Central memory CD8-positive, alpha-beta T cell (primary cell): ENCODE results near the gene GSK3B.
A peak's percentile ranks its signal among the peaks of the same experiment; 100 is the strongest.

Source experiments
- ATAC-seq: fragments of 150-1000 bp; cut with Tn5 transposase; replicated peaks from 2 replicates; pipeline ENCODE4 v1.10.0; 2022; ENCODE audit warnings: mild to moderate bottlenecking, moderate FRiP score, moderate number of reproducible peaks; ENCODE audit not compliant: poor library complexity, severe bottlenecking; ENCODE audit errors: extremely low read depth
- DNase-seq, 2 donors: peaks; one replicate each; pipeline ENCODE4 v3.0.0; 2021; ENCODE audit warnings: low spot score in 2 of 2
- H3K27ac Mint-ChIP-seq: one replicate; pipeline ENCODE4 v1.8.0; 2022; ENCODE audit warnings: low read depth, mild to moderate bottlenecking, moderate library complexity, mixed read lengths
- H3K27me3 Mint-ChIP-seq: one replicate; pipeline ENCODE4 v1.8.0; 2022; ENCODE audit warnings: mixed read lengths
- H3K36me3 Mint-ChIP-seq: one replicate; pipeline ENCODE4 v1.8.0; 2022; ENCODE audit warnings: mild to moderate bottlenecking, moderate library complexity, mixed read lengths; ENCODE audit not compliant: insufficient read depth
- H3K4me1 Mint-ChIP-seq: one replicate; pipeline ENCODE4 v1.8.0; 2022; ENCODE audit warnings: mixed read lengths
- H3K4me3 Mint-ChIP-seq: one replicate; pipeline ENCODE4 v1.8.0; 2022; ENCODE audit warnings: mild to moderate bottlenecking, moderate library complexity, mixed read lengths
- H3K9me3 Mint-ChIP-seq: one replicate; pipeline ENCODE4 v1.8.0; 2022; ENCODE audit warnings: mixed read lengths

Gene GSK3B

GRCh38 chr3:120114376-120114775 is 20.1 kb upstream of the GSK3B start:
- peaks cover 5% of the 10 kb centered on the region for H3K9me3 Mint-ChIP-seq
- H3K4me3 Mint-ChIP-seq: no peak overlapping the region
- H3K4me1 Mint-ChIP-seq: no peaks in the 10 kb centered on the region
- peaks cover 1% of the 10 kb centered on the region for H3K36me3 Mint-ChIP-seq
- peaks cover 7% of the 10 kb centered on the region for H3K27me3 Mint-ChIP-seq
- no peak overlapping the region for H3K27ac Mint-ChIP-seq
- no peak for DNase-seq
- no peak for ATAC-seq

GRCh38 chr3:120113128-120114116 is 19.2 kb upstream of the GSK3B start:
- peaks cover 7% of the 10 kb centered on the region for H3K27me3 Mint-ChIP-seq
- no peak overlapping the region for H3K4me3 Mint-ChIP-seq
- no peaks in the 10 kb centered on the region for H3K36me3 Mint-ChIP-seq
- ATAC-seq (no peak), DNase-seq (no peak)
- no peaks in the 10 kb centered on the region for H3K4me1 Mint-ChIP-seq
- H3K27ac Mint-ChIP-seq: no peak overlapping the region
- peaks cover 5% of the 10 kb centered on the region for H3K9me3 Mint-ChIP-seq

DNA sequence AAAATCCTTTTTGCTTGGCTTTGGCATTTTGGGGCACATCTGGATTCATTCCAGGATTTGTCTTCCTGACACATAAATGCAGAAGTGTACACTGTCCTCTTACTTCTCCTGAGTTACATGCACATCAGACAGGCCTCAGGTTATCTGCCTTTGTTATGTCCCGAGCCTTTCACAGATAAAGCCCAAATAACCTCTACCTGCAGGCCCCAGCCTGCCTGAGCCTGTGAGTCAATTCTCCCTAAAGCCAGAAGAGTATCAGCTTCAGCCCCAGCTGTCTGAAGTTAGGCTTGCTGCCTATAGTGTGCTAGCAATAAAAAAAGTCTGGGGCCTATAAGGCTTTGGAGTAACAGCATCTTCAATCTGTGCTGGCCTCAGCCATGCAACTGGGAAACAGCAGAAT is 17.7 kb upstream of the GSK3B start:
- Mint-ChIP-seq H3K9me3 (peaks cover 2% of the 10 kb centered on the region), H3K27ac (no peak overlapping the region), H3K36me3 (no peaks in the 10 kb centered on the region), H3K27me3 (peaks cover 7% of the 10 kb centered on the region), H3K4me3 (no peak overlapping the region), H3K4me1 (no peaks in the 10 kb centered on the region)
- no peak for ATAC-seq
- no peak for DNase-seq

DNA sequence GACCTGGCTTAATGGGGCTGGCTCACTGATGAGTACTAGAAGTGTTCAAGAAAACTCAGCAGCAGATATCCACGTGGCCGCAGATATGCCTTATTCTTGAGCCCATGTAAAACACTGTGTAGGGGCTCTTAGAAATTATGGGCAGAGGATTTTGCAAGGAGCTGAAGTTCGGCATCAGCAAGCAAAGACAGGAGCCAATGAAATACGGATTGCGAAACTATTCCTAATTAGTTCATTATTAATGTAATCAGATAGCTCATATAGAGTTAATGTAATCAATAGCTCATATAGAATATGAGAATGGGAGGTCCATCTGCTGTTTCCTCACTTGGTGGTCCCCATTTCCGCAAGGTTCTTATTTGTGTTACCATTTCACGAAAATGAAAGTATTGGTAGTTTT is 9.0 kb upstream of the GSK3B start:
- Mint-ChIP-seq H3K9me3 (no peaks in the 10 kb centered on the region), H3K27ac (no peak overlapping the region), H3K4me1 (peaks cover 10% of the 10 kb centered on the region), H3K36me3 (peaks cover 6% of the 10 kb centered on the region), H3K27me3 (no peaks in the 10 kb centered on the region), H3K4me3 (no peak overlapping the region)
- ATAC-seq (no peak), DNase-seq (no peak)

DNA sequence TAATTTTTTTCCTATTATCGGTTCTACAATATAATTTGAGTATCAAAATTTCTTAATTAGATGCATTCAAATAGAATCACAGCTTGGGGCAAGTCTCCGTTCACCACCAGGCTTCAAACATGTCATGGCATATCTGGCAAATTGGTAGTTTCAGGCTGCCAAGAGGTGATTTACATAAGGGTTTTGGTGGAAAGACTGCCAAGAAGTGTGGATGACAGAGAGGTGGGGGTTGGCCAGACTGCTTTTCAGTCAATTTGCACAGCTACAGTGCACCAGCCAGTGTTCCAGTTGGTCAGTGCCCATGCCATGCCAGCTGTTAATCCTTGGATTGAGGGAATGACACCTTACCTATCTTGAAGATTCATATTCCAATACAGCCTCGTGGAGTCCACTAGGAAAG is 8.4 kb upstream of the GSK3B start:
- no peak overlapping the region for H3K4me3 Mint-ChIP-seq
- no peaks in the 10 kb centered on the region for H3K9me3 Mint-ChIP-seq
- peaks cover 6% of the 10 kb centered on the region for H3K36me3 Mint-ChIP-seq
- ATAC-seq (no peak), DNase-seq (no peak)
- no peak overlapping the region for H3K27ac Mint-ChIP-seq
- peaks cover 10% of the 10 kb centered on the region for H3K4me1 Mint-ChIP-seq
- H3K27me3 Mint-ChIP-seq: no peaks in the 10 kb centered on the region

DNA sequence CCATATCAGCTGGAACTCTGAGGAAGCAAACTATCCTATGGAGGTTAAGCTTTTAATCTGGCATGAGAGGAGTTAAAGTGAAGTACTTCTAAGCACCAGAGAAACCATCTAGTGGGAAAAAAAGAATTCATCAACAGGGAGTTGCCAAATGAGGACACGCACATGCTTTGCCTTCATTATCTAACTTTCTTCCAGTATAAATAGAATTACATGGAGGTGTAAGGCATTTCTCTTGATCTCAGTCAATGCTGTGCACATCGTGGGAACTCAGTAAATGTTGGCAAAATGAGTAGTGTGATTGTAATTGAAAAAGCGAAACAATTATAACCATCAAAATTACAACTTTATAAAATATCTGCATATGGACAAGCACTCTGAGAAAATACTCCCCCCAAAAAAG is 8.0 kb upstream of the GSK3B start:
- DNase-seq (no peak), ATAC-seq (no peak)
- Mint-ChIP-seq H3K9me3 (no peaks in the 10 kb centered on the region), H3K27ac (no peak overlapping the region), H3K4me3 (no peak overlapping the region), H3K27me3 (no peaks in the 10 kb centered on the region), H3K36me3 (peaks cover 6% of the 10 kb centered on the region), H3K4me1 (peaks cover 12% of the 10 kb centered on the region)

DNA sequence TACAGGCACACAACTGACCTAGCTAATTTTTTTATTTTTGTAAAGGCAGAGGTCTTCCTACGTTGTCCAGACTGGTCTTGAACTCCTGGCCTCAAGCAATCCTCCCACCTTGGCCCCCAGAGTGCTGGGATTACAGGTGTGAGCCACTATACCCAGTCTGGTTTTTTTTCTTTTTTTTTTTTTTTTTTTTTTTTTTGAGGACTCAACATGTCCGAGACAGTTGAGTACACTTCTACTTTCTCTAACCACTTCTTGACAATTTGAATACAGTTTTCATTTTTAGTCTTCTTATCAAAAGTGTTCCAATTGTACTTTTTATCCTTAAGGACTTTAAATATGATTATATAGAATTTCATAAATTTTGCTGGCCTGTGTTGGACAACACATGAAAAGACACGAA is 7.4 kb upstream of the GSK3B start:
- no peaks in the 10 kb centered on the region for H3K9me3 Mint-ChIP-seq
- ATAC-seq: no peak
- no peak for DNase-seq
- H3K27me3 Mint-ChIP-seq: no peaks in the 10 kb centered on the region
- H3K4me1 Mint-ChIP-seq: peaks cover 18% of the 10 kb centered on the region
- no peak overlapping the region for H3K27ac Mint-ChIP-seq
- H3K36me3 Mint-ChIP-seq: peaks cover 6% of the 10 kb centered on the region
- H3K4me3 Mint-ChIP-seq: no peak overlapping the region

- H3K27me3 Mint-ChIP-seq: no peaks in the 10 kb centered on the region
- no peaks in the 10 kb centered on the region for H3K9me3 Mint-ChIP-seq
Observed at GRCh38 chr3:120100711-120101110, 6.5 kb upstream of the GSK3B start.

GRCh38 chr3:120098710-120099109 is 4.5 kb upstream of the GSK3B start:
- H3K9me3 Mint-ChIP-seq: no peaks in the 10 kb centered on the region
- H3K4me1 Mint-ChIP-seq: peaks cover 28% of the 10 kb centered on the region
- DNase-seq: no peak
- no peaks in the 10 kb centered on the region for H3K27me3 Mint-ChIP-seq
- H3K4me3 Mint-ChIP-seq: no peak overlapping the region
- no peak for ATAC-seq
- no peak overlapping the region for H3K27ac Mint-ChIP-seq
- H3K36me3 Mint-ChIP-seq: peaks cover 25% of the 10 kb centered on the region

More at GRCh38 chr3:120100711-120101110, 6.5 kb upstream of the GSK3B start:
- no peak overlapping the region for H3K27ac Mint-ChIP-seq
- DNase-seq: no peak
- H3K4me1 Mint-ChIP-seq: peaks cover 25% of the 10 kb centered on the region
- ATAC-seq: no peak
- peaks cover 9% of the 10 kb centered on the region for H3K36me3 Mint-ChIP-seq
- no peak overlapping the region for H3K4me3 Mint-ChIP-seq

DNA sequence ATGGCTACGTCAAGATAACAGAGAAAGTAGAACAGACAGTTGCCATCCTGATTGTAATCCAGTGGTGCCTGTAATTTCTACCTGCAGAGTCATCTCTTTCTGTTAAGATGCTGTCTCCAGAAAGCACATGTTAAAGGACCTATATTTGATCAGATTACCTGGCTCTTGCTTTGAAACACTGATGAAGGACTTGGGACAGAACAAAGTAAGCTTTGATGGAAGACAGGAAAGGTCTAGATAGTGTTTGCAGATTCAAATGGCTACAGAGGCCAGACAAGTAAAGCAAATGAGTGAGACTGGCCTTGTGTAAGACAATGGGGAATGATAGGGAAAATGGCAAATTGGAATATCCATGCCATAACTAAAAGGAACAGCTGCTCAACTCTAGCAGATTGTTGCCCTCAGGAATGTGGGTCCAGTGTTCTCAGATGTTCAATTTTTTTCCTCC is 1.8 kb upstream of the GSK3B start:
- Mint-ChIP-seq H3K36me3 (peaks cover 25% of the 10 kb centered on the region), H3K4me1 (peaks cover 28% of the 10 kb centered on the region), H3K9me3 (no peaks in the 10 kb centered on the region), H3K27ac (no peak overlapping the region), H3K27me3 (no peaks in the 10 kb centered on the region), H3K4me3 (no peak overlapping the region)
- ATAC-seq: no peak
- no peak for DNase-seq

GRCh38 chr3:120095226-120095978 is 1.2 kb upstream of the GSK3B start:
- Mint-ChIP-seq H3K4me1 (peaks cover 28% of the 10 kb centered on the region), H3K27ac (no peak overlapping the region), H3K9me3 (no peaks in the 10 kb centered on the region), H3K36me3 (peaks cover 25% of the 10 kb centered on the region), H3K27me3 (no peaks in the 10 kb centered on the region), H3K4me3 (no peak overlapping the region)
- DNase-seq: peak; percentile 80 to 86
- peak; percentile 30 for ATAC-seq

- Mint-ChIP-seq H3K27ac (no peak overlapping the region), H3K9me3 (no peaks in the 10 kb centered on the region), H3K27me3 (no peaks in the 10 kb centered on the region), H3K4me3 (no peak overlapping the region), H3K4me1 (peaks cover 28% of the 10 kb centered on the region), H3K36me3 (peaks cover 25% of the 10 kb centered on the region)
- ATAC-seq (peak; percentile 67), DNase-seq (no peak)
Observed at GRCh38 chr3:120094776-120095225, 554 bp upstream of the GSK3B start.
